ENCODE results near the gene BAG5.
A peak's percentile ranks its signal among the peaks of the same experiment; 100 is the strongest.

Gene BAG5

DNA sequence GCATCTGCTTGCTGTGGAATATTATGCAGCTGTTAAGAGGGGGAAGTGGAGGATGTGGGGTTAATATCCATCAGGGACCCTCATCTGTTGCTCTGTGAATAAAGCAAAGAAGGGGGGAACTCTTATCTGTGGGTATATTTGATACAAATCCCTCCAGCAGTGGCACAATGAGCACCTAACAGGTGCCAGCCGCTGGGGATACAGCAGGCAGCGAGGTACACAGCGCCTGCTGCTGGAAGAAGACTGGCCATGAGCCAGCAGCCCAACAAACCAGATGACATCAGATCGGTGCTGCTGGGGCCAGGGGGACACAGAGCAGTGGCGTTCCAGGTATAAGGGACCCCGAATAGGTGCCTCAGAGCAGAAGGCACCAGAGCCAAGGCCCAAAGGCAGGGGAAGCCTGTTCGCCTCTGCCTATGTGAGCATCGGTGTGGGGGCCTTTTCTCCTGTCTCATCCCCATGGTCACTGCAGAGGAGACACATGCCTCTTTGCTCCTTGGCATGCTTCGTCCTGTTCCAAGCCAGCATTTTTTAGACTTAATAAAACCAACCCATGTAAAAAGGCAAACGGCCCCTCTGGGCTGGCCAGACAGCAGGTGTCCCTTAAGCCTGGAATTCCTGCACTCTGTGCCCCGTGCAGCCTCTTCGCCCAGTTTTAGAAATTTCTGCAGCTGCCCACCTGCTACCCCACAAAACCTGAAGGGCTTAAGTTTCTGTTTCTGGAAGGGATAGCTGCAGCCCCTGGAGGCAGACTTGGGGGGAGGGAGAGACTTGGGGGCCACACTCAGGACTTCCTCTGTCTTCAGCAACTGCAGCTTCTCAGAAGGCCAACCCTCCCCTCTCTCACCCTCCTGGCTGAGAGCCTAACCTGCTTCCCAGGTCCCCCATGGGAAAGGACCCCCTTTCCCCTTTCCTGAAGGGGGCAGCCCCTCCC is 38.2 kb downstream of the BAG5 start:
- DNase-seq (ENCODE audit: low read depth), result no peak
- in situ Hi-C loops (cut with HindIII; ENCODE audit: low sequenced_read_pairs), result no loop called here
- TF ChIP-seq CTCF (IDR thresholded peaks at IDR 0.05; ENCODE audit: low read depth, low read length, missing control alignments), result no peak

DNA sequence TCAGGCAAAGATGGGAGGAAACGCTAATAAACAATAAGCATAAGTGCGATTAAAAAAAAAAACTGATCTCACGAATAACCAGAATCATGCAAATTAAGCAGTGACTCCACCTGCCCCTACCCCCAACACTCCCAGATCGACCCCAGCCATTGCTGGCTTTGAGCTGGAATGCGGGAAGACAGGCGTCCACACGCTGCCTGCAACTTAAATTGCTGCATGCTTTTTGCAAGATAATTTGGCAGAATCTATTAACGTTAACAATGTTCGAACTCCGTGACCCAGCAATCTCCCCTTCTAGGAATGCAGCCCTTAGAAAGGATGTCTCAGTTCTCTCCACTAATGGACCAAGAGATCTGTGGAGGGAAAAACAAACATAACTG is 38.9 kb downstream of the BAG5 start:
- in situ Hi-C loops (cut with HindIII; ENCODE audit: low sequenced_read_pairs), result no loop called here
- DNase-seq (ENCODE audit: low read depth), result no peak
- TF ChIP-seq CTCF (IDR thresholded peaks at IDR 0.05; ENCODE audit: low read depth, low read length, missing control alignments), result no peak
- H3K4me3 ChIP-seq (ENCODE audit: low read depth, low read length), result no peak overlapping the region

More for the DNA sequence above, 38.2 kb downstream of the BAG5 start:
- no peak overlapping the region for H3K4me3 ChIP-seq (ENCODE audit: low read depth, low read length)

GRCh38 chr14:103522649-103523574 is 39.5 kb downstream of the BAG5 start, which contains the start of gene CKB:
CKB (minus strand) TSS chr14:103522830; CDS start chr14:103522493, 337 bp downstream.
- in situ Hi-C loops (cut with HindIII; ENCODE audit: low sequenced_read_pairs), result no loop called here
- peak within 1 kb of the TSS; percentile 32 for H3K4me3 ChIP-seq (ENCODE audit: low read depth, low read length)
- no peak for DNase-seq (ENCODE audit: low read depth)
- TF ChIP-seq CTCF (IDR thresholded peaks at IDR 0.05; ENCODE audit: low read depth, low read length, missing control alignments), result no peak

DNA sequence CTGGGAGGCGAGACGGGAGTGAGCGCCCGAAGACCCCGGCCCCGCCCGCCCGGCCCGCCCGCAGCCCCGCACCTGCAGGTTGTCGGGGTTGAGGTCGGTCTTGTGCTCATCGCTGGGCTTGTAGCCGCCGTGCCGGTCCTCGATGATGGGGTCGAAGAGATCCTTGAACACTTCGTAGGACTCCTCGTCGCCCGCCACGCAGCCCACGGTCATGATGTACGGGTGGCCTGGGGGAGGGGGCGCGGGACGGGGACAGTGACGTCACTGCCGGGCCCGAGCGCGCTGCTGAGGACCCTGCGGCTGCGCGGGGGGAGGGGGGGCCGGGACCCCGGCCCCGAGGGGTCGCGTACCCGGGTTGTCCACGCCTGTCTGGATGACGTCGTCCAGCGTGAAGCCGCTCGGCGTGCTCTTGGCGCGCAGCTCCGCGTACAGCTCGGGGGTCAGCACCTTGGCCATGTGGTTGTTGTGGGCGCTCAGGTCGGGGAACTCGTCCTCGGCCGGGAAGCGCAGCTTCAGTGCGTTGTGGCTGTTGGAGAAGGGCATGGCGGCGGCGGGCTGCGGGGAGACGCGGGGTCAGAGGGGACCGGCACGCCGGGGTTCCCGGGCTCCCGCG is 40.4 kb downstream of the BAG5 start:
- peak overlapping the region; percentile 32 for H3K4me3 ChIP-seq (ENCODE audit: low read depth, low read length)
- in situ Hi-C loops (cut with HindIII; ENCODE audit: low sequenced_read_pairs), result no loop called here
- TF ChIP-seq CTCF (IDR thresholded peaks at IDR 0.05; ENCODE audit: low read depth, low read length, missing control alignments), result no peak
- no peak for DNase-seq (ENCODE audit: low read depth)

DNA sequence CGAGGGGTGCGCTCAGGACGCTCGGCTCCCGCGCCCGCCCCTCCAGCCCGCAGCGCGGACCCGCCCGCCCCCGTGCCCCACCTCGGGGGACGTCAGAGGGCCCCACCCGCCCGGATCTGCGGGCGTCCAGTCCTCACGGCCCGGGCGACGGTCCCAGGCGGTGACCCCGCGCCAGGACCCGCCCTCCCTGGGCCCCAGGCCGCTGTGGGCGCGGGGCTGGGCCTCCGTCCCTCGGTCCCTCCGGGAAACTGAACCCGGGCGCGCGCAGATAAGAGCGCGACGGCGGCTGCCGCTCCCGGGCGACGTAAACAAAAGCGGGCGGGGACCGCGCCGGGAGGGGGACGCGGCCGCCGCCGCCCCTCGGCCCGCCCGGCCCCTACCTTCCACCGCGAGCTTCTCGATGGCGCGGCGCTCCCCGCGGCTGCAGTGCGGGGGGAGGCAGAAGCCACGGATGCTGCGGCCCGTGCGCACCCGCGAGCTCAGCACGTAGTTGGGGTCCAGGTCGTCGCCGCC is 41.0 kb downstream of the BAG5 start:
- H3K4me3 ChIP-seq (ENCODE audit: low read depth, low read length), result peak overlapping the region; percentile 38
- in situ Hi-C loops (cut with HindIII; ENCODE audit: low sequenced_read_pairs), result no loop called here
- TF ChIP-seq CTCF (IDR thresholded peaks at IDR 0.05; ENCODE audit: low read depth, low read length, missing control alignments), result no peak
- DNase-seq (ENCODE audit: low read depth), result no peak
